Ascending aorta (tissue), 2 donors: ENCODE results near the gene TRABD2B. TPM values are rescaled to one million over a fixed set of nuclear protein-coding genes. Genes with fewer than 3 reads are reported as not detected.

ENCODE experiments used
- DNase-seq, 2 donors: peaks; one replicate each; pipeline ENCODE4 v3.0.0-alpha.2; 2019; ENCODE audit warnings: low spot score in 2 of 2
- H3K27ac ChIP-seq, 2 donors: fragments of 200-600 bp; sonication (generic); one replicate each; pipeline ENCODE4 v1.5.1; 2016 to 2017; ENCODE audit warnings: mild to moderate bottlenecking in 1 of 2
- H3K27me3 ChIP-seq: fragments of 200-600 bp; sonication (generic); one replicate; pipeline ENCODE4 v1.5.1; 2017
- H3K36me3 ChIP-seq, 2 donors: fragments of 200-600 bp; sonication (generic); one replicate each; pipeline ENCODE4 v1.5.1; 2016
- H3K4me1 ChIP-seq, 2 donors: fragments of 200-600 bp; sonication (generic); one replicate each; pipeline ENCODE4 v1.5.1; 2016 to 2017; ENCODE audit warnings: mild to moderate bottlenecking in 1 of 2
- H3K4me3 ChIP-seq, 2 donors: fragments of 200-600 bp; sonication (generic); one replicate each; pipeline ENCODE4 v1.5.1; 2016 to 2017; ENCODE audit warnings: mild to moderate bottlenecking in 1 of 2
- H3K9me3 ChIP-seq, 2 donors: fragments of 200-600 bp; sonication (generic); one replicate each; pipeline ENCODE4 v1.5.1; 2016
- intact Hi-C: fragments of 100-400 bp; cut with DNase I; formaldehyde crosslinking; loops from one replicate; pipeline ENCODE4 v1.15.1; 2023
- total RNA-seq: library from RNA; depleted of rRNA; stranded (reverse); fragments of >200 nt; gene quantifications from one replicate; pipeline ENCODE4 v1.1.0, GENCODE V29; 2016
- TF ChIP-seq, protein P1 (sequence below), 3 experiments: fragments of 200-600 bp in 2 of 3; fragments of 450-650 bp in 1 of 3; sonication (generic) in 2 of 3; IDR thresholded peaks; one replicate each; pipeline ENCODE4 v1.5.1; 2016 to 2019; ENCODE audit warnings: antibody characterized with exemption in 3 of 3, mild to moderate bottlenecking in 1 of 3, moderate library complexity in 1 of 3

Gene TRABD2B
- total RNA-seq, 1 donor from 2014 or later: 7.9 TPM

DNA sequence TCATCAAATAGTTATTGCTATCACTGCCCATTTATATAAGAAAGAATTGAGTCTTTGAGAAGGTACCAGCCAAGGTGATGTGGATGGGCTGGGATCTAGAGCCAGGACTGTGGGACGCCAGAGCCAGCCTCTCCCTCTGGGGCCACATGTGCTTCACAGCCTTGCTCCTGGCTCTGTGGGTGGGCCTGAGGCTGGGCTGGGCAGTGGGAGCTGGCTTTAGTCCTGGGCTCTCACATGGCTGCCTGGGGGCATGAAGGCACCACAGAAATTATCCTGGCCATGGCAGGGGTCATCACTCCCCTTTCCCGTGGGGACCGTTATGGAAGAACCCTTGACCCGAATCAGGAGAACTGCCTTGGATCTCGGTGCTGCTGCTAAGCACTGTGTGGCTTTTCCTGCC is 203.1 kb downstream of the TRABD2B start:
- no peaks in the 10 kb centered on the region for H3K27me3 ChIP-seq
- H3K36me3 ChIP-seq: no peaks in the 10 kb centered on the region
- H3K27ac ChIP-seq: no peak overlapping the region
- no peaks in the 10 kb centered on the region for H3K9me3 ChIP-seq
- H3K4me1 ChIP-seq: peaks cover 0 to 14% of the 10 kb centered on the region in 2 donors
- no peak for DNase-seq
- no peak overlapping the region for H3K4me3 ChIP-seq
- intact Hi-C loops: no loop called here
- TF ChIP-seq, protein P1, sequence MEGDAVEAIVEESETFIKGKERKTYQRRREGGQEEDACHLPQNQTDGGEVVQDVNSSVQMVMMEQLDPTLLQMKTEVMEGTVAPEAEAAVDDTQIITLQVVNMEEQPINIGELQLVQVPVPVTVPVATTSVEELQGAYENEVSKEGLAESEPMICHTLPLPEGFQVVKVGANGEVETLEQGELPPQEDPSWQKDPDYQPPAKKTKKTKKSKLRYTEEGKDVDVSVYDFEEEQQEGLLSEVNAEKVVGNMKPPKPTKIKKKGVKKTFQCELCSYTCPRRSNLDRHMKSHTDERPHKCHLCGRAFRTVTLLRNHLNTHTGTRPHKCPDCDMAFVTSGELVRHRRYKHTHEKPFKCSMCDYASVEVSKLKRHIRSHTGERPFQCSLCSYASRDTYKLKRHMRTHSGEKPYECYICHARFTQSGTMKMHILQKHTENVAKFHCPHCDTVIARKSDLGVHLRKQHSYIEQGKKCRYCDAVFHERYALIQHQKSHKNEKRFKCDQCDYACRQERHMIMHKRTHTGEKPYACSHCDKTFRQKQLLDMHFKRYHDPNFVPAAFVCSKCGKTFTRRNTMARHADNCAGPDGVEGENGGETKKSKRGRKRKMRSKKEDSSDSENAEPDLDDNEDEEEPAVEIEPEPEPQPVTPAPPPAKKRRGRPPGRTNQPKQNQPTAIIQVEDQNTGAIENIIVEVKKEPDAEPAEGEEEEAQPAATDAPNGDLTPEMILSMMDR (IDR thresholded peaks at IDR 0.05): no peak

DNA sequence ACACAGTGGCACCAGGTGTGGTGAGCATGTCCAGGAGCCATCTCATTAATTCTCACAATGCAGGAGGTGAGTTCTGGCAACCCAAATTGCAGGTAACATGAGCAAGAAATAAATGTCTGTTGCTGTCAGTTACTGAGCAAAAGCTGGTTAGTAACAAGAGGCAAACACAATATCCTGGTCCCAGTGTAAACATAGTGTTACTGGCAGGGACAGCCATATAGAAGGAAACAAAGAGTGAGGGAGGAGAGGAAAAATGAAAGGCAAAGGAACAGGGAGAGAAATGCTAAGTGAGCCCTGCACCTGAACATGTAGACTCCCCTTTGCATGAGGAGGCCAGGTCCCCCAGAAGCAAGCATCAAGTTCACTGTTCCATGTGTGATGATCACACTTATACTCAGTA is 203.6 kb downstream of the TRABD2B start:
- TF ChIP-seq, protein P1 (IDR thresholded peaks at IDR 0.05): no peak
- H3K27me3 ChIP-seq: no peaks in the 10 kb centered on the region
- intact Hi-C loops: no loop called here

DNA sequence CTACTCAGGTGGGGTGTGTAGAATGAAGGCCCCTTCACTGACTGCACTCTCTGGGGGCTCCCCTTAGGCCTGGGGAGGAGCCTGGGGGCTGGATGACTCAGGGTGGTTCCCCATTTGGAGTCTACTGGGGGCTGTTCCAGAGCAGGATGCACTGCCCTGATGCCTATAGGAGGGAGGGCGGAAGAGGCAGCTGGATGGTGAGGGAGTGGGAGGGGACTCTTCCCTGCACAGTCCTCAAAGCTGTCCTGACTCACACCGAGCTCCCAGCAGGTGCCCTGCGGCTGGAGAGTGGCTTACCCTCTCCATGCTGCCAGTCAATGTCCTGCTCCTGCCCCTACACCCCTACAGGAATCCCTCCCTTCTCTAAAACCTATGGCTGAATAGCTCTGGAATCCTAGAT is 204.4 kb downstream of the TRABD2B start:
- Histone ChIP-seq H3K36me3 (no peaks in the 10 kb centered on the region), H3K9me3 (no peaks in the 10 kb centered on the region), H3K4me1 (peaks cover 0 to 14% of the 10 kb centered on the region in 2 donors), H3K4me3 (no peak overlapping the region), H3K27ac (peak overlapping the region in 1 of 2 donors; percentile 43), H3K27me3 (no peaks in the 10 kb centered on the region)
- TF ChIP-seq, protein P1 (IDR thresholded peaks at IDR 0.05): no peak
- no peak for DNase-seq
- intact Hi-C loops: no loop called here

More for the DNA sequence above, 203.6 kb downstream of the TRABD2B start:
- H3K9me3 ChIP-seq: no peaks in the 10 kb centered on the region
- no peak overlapping the region for H3K27ac ChIP-seq
- H3K4me1 ChIP-seq: peaks cover 0 to 14% of the 10 kb centered on the region in 2 donors
- DNase-seq: no peak
- H3K4me3 ChIP-seq: no peak overlapping the region
- H3K36me3 ChIP-seq: no peaks in the 10 kb centered on the region

DNA sequence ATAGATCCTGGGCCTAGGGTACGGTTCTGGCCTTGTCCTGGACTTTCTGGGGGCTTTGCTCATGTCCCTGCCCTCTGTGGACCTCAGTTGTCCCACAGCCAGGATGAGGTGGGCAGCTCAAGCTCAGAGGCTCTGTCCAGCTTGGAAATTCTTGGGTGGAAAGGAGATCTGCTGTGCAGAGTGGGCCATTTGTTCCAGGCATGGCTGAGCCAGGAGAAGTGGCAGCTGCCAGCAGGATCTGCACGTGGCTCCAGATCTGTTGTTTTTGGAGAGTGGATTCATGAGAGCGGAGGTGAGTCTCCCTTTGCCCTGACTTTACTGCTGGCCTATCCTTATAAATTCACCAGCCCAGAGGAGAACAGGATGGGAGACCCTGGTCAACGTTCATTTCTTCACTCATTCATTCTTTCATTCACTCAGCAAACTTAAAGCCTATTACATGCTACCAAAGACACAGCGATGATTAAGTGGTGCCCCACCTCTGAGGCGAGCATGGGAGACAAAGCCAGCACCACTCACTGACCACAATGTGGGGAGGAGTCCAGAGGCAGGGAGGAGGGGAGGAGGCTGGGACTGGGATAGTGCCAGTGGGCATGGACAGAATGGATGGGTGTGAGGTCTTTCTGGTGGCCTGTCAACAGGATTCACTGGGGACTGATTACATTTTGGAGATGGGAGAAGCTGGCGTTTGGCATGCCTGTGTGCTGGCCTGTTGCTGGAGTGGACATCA is 205.1 kb downstream of the TRABD2B start:
- intact Hi-C loops: no loop called here
- no peak for DNase-seq
- Histone ChIP-seq H3K27me3 (no peaks in the 10 kb centered on the region), H3K9me3 (no peaks in the 10 kb centered on the region), H3K36me3 (no peaks in the 10 kb centered on the region), H3K27ac (peak overlapping the region in 1 of 2 donors; percentile 43), H3K4me1 (peaks cover 0 to 14% of the 10 kb centered on the region in 2 donors), H3K4me3 (no peak overlapping the region)
- TF ChIP-seq, protein P1 (IDR thresholded peaks at IDR 0.05): no peak

DNA sequence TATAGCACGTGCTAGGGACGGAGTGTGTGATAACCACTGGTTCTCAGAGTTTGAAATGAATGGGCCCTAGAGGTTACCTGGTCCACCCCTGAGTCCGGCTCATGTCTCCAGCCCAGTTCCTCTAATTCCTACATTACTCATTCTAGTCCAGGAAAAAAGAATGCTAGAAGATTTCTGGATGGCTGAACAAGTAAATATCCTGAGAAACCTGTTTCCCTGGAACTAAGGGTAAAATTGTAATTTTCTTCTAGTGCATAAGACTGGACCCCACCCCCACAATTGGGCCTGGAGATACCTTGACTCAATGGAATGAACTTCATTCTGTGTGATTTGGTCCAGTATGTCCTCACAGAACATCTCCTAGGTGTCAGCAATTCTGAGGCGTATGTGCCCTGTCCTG is 208.4 kb downstream of the TRABD2B start:
- DNase-seq: no peak
- H3K4me3 ChIP-seq: no peak overlapping the region
- no peak overlapping the region for H3K27ac ChIP-seq
- TF ChIP-seq, protein P1 (IDR thresholded peaks at IDR 0.05): no peak
- intact Hi-C loops: loop anchor here (5.0 kb wide), 2 partner anchors 139 to 209 kb away; partner anchors contain the start of gene TRABD2B
- no peaks in the 10 kb centered on the region for H3K36me3 ChIP-seq
- no peaks in the 10 kb centered on the region for H3K9me3 ChIP-seq
- no peaks in the 10 kb centered on the region for H3K27me3 ChIP-seq
- H3K4me1 ChIP-seq: peaks cover 0 to 30% of the 10 kb centered on the region in 2 donors
